ENCODE results near the gene KDM2A.
"Not testable (repeated sequence)": the region's sequence is repeated elsewhere in the genome, so short reads cannot be mapped to it uniquely, and the experiment has no call there.

KDM2A gene

DNA sequence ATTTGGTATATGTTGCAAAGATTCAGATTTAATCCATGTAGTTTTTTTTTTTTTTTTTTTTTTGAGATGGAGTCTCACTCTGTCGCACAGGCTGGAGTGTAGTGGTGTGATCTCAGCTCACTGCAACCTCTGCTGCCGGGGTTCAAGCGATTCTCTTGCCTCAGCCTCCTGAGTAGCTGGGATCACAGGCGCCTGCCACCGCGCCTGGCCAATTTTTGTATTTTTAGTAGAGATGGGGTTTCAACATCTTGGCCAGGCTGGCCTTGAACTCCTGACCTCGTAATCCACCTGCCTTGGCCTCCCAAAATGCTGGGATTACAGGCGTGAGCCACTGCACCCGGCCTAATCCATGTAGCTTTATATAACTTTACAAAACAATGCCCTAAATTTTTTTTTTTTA is 49.8 kb downstream of the KDM2A start:
- not testable (repeated sequence) for H3K36me3 ChIP-seq (ENCODE audit: control insufficient read depth, insufficient read depth, low read length); H3K9me3 ChIP-seq (ENCODE audit: control insufficient read depth, insufficient read depth, low read depth, low read length); H3K4me1 ChIP-seq (ENCODE audit: control insufficient read depth, insufficient read depth, low read length); H3K4me3 ChIP-seq (ENCODE audit: low read depth, low read length); H3K9ac ChIP-seq (ENCODE audit: low read length); H3K27me3 ChIP-seq (ENCODE audit: control insufficient read depth, insufficient read depth, low read length); H3K27ac ChIP-seq (ENCODE audit: low read depth, low read length)

DNA sequence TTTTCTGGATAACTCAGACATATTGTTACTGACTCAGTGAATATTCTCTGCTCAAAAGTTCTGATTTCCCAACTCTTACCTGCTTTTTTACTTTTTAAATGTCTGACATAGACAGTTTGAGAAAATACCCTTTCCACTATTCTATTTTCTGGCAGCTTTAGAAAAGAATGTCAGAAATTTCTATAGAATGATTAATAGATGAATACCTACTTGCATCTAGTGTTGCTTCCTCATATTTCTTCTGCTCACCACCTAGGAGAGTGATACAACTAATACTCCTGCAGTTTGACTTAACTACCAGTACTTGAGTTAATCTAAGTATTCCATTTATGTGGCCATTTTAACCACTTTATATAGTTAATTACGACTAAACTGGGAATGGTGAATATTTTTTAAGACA is 55.2 kb downstream of the KDM2A start:
- Histone ChIP-seq H3K9me3 (ENCODE audit: control insufficient read depth, insufficient read depth, low read depth, low read length) (no peaks in the 10 kb centered on the region), H3K9ac (ENCODE audit: low read length) (no peak overlapping the region), H3K36me3 (ENCODE audit: control insufficient read depth, insufficient read depth, low read length) (peaks cover 5% of the 10 kb centered on the region; the same call in 1 of the 2 replicates), H3K4me3 (ENCODE audit: low read depth, low read length) (no peak overlapping the region), H3K4me1 (ENCODE audit: control insufficient read depth, insufficient read depth, low read length) (no peaks in the 10 kb centered on the region), H3K27me3 (ENCODE audit: control insufficient read depth, insufficient read depth, low read length) (no peaks in the 10 kb centered on the region), H3K27ac (ENCODE audit: low read depth, low read length) (no peak overlapping the region)

DNA sequence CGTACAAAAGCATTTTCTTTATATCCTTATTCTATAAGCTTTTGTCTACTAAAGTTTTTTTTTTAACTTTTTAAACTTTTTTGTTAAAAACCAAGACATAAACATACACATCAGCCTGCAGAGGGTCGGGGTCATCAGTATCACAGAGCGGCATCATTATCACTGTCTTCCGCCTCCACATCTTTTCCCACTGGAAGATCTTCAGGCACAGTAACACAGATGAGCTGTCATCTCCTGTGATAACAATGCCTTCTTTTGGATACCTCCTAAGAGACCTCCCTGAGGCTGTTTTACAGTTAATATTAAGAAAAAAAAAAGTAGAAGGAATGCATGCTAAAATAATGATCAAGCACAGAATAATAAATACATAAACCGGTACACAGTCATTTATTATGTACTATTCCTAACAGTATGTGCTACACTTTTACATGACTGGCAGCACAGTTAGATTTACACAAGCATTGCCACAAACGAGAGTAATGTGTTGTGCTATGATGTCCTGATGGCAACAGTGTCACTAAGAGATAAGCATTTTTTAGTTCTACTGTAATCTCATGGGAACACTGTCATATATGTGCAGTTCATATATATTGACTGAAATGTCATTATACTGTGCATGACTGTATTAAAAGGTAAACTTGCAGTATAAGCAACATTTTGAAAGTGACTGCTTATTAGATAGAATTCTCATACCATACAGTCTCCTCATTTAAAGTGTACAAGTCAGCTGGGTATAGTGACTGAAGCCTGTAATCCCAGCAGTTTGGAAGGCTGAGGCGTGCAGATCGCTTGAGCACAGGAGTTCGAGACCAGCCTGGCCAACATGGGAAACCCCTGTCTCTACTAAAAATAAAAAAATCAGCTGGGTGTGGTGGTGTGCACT is 58.6 kb downstream of the KDM2A start:
- H3K27ac ChIP-seq (ENCODE audit: low read depth, low read length) = no peak overlapping the region
- no peak overlapping the region for H3K4me3 ChIP-seq (ENCODE audit: low read depth, low read length)
- no peaks in the 10 kb centered on the region for H3K27me3 ChIP-seq (ENCODE audit: control insufficient read depth, insufficient read depth, low read length)
- H3K36me3 ChIP-seq (ENCODE audit: control insufficient read depth, insufficient read depth, low read length) = peaks cover 25% of the 10 kb centered on the region
- H3K9ac ChIP-seq (ENCODE audit: low read length) = no peak overlapping the region
- H3K4me1 ChIP-seq (ENCODE audit: control insufficient read depth, insufficient read depth, low read length) = no peaks in the 10 kb centered on the region
- H3K9me3 ChIP-seq (ENCODE audit: control insufficient read depth, insufficient read depth, low read depth, low read length) = no peaks in the 10 kb centered on the region

DNA sequence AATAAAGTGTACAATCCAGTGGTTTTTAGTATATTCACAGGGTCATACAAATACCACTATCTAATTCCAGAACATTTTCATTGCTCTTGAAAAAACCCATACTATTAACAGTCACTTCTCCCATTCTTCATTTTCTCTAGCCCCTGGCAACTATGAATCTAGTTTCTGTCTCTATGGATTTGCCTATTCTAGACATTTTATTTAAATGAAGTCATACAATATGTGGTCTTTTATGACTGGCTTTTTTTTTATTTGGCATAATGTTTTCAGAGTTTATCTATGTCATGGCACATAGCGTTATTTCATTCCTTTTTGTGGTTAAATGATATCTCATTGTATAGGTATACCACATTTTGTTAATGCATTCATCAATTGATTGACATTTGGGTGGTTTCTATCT is 59.4 kb downstream of the KDM2A start:
- Histone ChIP-seq H3K9me3 (ENCODE audit: control insufficient read depth, insufficient read depth, low read depth, low read length) (no peaks in the 10 kb centered on the region), H3K4me1 (ENCODE audit: control insufficient read depth, insufficient read depth, low read length) (no peaks in the 10 kb centered on the region), H3K4me3 (ENCODE audit: low read depth, low read length) (no peak overlapping the region), H3K9ac (ENCODE audit: low read length) (no peak overlapping the region), H3K27me3 (ENCODE audit: control insufficient read depth, insufficient read depth, low read length) (no peaks in the 10 kb centered on the region), H3K36me3 (ENCODE audit: control insufficient read depth, insufficient read depth, low read length) (peaks cover 33% of the 10 kb centered on the region), H3K27ac (ENCODE audit: low read depth, low read length) (no peak overlapping the region)

DNA sequence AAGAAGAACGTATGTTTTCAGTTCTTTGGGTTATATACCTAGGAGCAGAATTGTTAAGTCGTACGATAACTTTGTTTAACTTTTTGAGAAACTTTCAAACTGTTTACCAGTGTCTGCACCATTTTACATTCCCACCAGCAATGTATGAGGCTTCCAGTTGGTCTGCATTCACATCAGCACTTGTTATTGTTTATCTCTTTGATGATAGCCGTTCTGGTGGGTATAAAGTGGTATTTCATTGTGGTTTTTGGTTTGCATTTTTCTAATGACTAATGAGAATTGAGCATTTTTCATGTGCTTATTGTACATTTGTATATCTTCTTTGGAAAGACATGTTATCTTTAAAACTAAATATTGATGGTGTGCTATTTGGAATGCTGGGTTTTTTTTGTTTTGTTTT is 59.8 kb downstream of the KDM2A start:
- Histone ChIP-seq H3K27me3 (ENCODE audit: control insufficient read depth, insufficient read depth, low read length) (no peaks in the 10 kb centered on the region), H3K9ac (ENCODE audit: low read length) (no peak overlapping the region), H3K27ac (ENCODE audit: low read depth, low read length) (no peak overlapping the region), H3K4me1 (ENCODE audit: control insufficient read depth, insufficient read depth, low read length) (no peaks in the 10 kb centered on the region), H3K9me3 (ENCODE audit: control insufficient read depth, insufficient read depth, low read depth, low read length) (no peaks in the 10 kb centered on the region), H3K4me3 (ENCODE audit: low read depth, low read length) (no peak overlapping the region), H3K36me3 (ENCODE audit: control insufficient read depth, insufficient read depth, low read length) (peaks cover 38% of the 10 kb centered on the region)

DNA sequence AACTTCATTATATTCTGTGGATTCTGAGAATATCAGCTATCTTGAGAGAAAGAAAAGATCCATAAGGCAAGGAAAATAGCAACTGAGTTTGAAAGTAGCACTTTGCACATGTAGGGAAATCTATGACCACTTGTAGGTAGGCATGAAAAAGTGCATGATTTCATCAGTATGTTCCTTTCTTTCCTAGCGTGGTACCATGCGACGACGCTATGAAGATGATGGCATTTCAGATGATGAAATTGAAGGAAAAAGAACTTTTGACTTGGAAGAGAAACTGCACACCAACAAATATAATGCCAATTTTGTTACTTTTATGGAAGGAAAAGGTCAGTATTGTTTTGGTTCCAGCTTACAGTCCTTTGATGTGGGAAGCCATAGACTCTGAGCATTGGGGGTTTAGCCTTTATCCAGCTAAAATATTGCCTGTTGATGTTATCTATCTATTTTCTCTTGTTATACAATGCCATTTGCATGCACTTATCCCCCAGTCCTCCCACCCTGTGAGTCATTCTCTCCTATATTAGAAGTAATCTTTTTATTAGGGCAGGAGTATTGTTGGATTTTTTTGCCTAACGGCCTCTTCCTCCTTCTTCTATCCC is 60.9 kb downstream of the KDM2A start:
- H3K9me3 ChIP-seq (ENCODE audit: control insufficient read depth, insufficient read depth, low read depth, low read length) = no peaks in the 10 kb centered on the region
- no peak overlapping the region for H3K4me3 ChIP-seq (ENCODE audit: low read depth, low read length)
- H3K27me3 ChIP-seq (ENCODE audit: control insufficient read depth, insufficient read depth, low read length) = no peaks in the 10 kb centered on the region
- no peak overlapping the region for H3K9ac ChIP-seq (ENCODE audit: low read length)
- peaks cover 47% of the 10 kb centered on the region for H3K36me3 ChIP-seq (ENCODE audit: control insufficient read depth, insufficient read depth, low read length)
- no peaks in the 10 kb centered on the region for H3K4me1 ChIP-seq (ENCODE audit: control insufficient read depth, insufficient read depth, low read length)
- no peak overlapping the region for H3K27ac ChIP-seq (ENCODE audit: low read depth, low read length)

DNA sequence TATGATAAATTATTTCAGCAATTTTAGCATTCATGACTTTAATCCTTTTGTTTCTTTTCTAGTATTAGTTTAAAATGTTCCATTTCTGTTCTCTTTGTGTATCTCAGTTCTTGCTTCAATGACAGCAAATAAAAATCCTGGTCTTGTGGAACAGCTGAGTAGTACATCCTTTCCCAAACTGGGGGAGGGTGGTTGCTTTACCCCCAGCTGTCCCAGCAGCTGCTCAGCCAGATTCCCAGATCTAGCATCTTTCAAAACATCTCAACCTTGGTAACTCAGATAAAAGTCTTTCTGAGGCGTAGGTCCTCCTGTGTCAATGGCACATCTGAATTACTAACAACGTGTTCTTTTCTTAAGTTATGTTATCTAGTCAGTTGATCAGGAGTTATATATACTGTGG is 75.0 kb downstream of the KDM2A start:
- H3K9me3 ChIP-seq (ENCODE audit: control insufficient read depth, insufficient read depth, low read depth, low read length) = no peaks in the 10 kb centered on the region
- peaks cover 30% of the 10 kb centered on the region for H3K36me3 ChIP-seq (ENCODE audit: control insufficient read depth, insufficient read depth, low read length)
- no peak overlapping the region for H3K9ac ChIP-seq (ENCODE audit: low read length)
- H3K27ac ChIP-seq (ENCODE audit: low read depth, low read length) = no peak overlapping the region
- H3K4me3 ChIP-seq (ENCODE audit: low read depth, low read length) = no peak overlapping the region
- no peaks in the 10 kb centered on the region for H3K27me3 ChIP-seq (ENCODE audit: control insufficient read depth, insufficient read depth, low read length)
- peaks cover 13% of the 10 kb centered on the region for H3K4me1 ChIP-seq (ENCODE audit: control insufficient read depth, insufficient read depth, low read length)

DNA sequence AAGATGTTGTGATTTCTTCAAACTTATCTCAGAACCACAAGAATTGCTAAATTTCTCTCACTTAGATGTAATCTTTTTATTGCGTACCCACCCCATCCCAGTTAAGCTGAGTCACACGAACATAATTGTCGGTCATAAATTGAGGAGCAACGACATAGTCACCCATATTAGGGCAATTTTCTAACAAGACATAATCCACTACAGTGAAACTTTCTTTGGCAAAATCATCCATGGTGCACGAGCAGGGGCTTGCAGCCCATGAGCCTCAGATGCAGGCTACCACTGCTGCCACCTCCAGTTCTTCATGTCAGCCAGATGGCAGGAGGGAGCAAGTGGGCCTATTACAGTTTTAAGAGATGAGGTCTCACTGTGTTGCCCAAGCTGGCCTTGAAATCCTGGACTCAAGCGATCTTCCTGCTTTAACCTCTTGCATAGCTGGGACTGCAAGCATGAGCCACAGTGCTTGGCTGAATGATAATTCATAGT is 77.0 kb downstream of the KDM2A start:
- peaks cover 35% of the 10 kb centered on the region for H3K36me3 ChIP-seq (ENCODE audit: control insufficient read depth, insufficient read depth, low read length)
- H3K27me3 ChIP-seq (ENCODE audit: control insufficient read depth, insufficient read depth, low read length) = no peaks in the 10 kb centered on the region
- H3K9ac ChIP-seq (ENCODE audit: low read length) = no peak overlapping the region
- peaks cover 13% of the 10 kb centered on the region for H3K4me1 ChIP-seq (ENCODE audit: control insufficient read depth, insufficient read depth, low read length)
- H3K4me3 ChIP-seq (ENCODE audit: low read depth, low read length) = no peak overlapping the region
- H3K27ac ChIP-seq (ENCODE audit: low read depth, low read length) = no peak overlapping the region
- no peaks in the 10 kb centered on the region for H3K9me3 ChIP-seq (ENCODE audit: control insufficient read depth, insufficient read depth, low read depth, low read length)

DNA sequence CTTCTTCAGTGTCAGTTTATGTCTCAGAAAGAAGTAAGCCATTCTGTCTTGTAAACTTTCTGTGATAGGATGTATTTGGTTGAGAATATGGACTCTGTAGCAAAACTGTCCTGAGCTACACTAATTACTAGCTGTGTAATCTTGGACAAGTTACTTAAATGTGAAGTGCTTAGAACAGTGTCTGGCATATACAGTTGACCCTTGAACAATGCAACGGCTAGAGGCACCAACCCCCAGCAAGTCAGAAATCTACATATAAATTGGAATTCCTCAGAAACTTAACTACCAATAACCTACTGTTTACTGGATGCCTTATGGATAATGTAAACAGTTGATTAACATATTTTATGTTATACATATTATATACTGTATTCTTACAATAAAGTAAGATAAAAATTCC is 78.5 kb downstream of the KDM2A start:
- Histone ChIP-seq H3K9ac (ENCODE audit: low read length) (no peak overlapping the region), H3K4me3 (ENCODE audit: low read depth, low read length) (no peak overlapping the region), H3K9me3 (ENCODE audit: control insufficient read depth, insufficient read depth, low read depth, low read length) (no peaks in the 10 kb centered on the region), H3K4me1 (ENCODE audit: control insufficient read depth, insufficient read depth, low read length) (peaks cover 13% of the 10 kb centered on the region), H3K27ac (ENCODE audit: low read depth, low read length) (no peak overlapping the region), H3K36me3 (ENCODE audit: control insufficient read depth, insufficient read depth, low read length) (peaks cover 31% of the 10 kb centered on the region), H3K27me3 (ENCODE audit: control insufficient read depth, insufficient read depth, low read length) (no peaks in the 10 kb centered on the region)

DNA sequence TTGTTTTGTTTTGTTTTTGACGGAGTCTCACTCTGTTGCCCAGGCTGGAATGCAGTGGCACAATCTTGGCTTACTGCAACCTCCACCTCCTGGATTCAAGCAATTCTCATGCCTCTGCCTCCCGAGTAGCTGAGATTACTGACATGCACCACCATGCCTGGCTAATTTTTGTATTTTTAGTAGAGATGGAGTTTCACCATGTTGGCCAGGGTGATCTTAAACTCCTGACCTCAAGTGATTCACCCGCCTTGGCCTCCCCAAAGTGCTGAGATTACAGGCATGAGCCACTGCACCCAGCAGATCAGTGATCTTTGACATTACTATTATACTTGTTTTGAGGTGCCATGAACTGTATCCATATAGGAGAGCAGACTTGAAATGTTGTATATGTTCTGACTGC is 79.7 kb downstream of the KDM2A start:
- not testable (repeated sequence) for H3K27me3 ChIP-seq (ENCODE audit: control insufficient read depth, insufficient read depth, low read length); H3K27ac ChIP-seq (ENCODE audit: low read depth, low read length); H3K9me3 ChIP-seq (ENCODE audit: control insufficient read depth, insufficient read depth, low read depth, low read length); H3K9ac ChIP-seq (ENCODE audit: low read length); H3K4me3 ChIP-seq (ENCODE audit: low read depth, low read length)
- Histone ChIP-seq H3K4me1 (ENCODE audit: control insufficient read depth, insufficient read depth, low read length) (peaks cover 13% of the 10 kb centered on the region), H3K36me3 (ENCODE audit: control insufficient read depth, insufficient read depth, low read length) (peaks cover 28% of the 10 kb centered on the region)

DNA sequence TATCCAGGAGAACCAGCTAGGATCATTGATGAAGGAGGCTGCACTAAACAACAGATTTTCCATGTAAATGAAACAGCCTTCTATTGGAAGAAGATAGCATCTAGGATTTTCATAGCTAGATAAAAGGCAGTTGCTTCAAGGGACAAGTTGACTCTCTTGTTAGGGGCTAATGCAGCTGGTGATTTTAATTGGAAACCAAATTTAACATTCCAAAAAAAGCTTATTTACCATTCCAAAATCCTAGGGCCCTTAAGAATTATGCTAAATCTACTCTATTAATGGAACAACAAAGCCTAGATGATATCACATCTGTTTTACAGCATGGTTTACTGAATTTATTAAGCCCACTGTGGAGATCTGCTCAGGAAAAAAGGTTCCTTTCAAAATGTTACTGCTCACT is 80.7 kb downstream of the KDM2A start:
- Histone ChIP-seq H3K4me3 (ENCODE audit: low read depth, low read length) (no peak overlapping the region), H3K36me3 (ENCODE audit: control insufficient read depth, insufficient read depth, low read length) (peaks cover 27% of the 10 kb centered on the region), H3K27me3 (ENCODE audit: control insufficient read depth, insufficient read depth, low read length) (no peaks in the 10 kb centered on the region), H3K9me3 (ENCODE audit: control insufficient read depth, insufficient read depth, low read depth, low read length) (no peaks in the 10 kb centered on the region), H3K9ac (ENCODE audit: low read length) (no peak overlapping the region), H3K27ac (ENCODE audit: low read depth, low read length) (no peak overlapping the region), H3K4me1 (ENCODE audit: control insufficient read depth, insufficient read depth, low read length) (peaks cover 13% of the 10 kb centered on the region)
